Measurements from ENCODE around the gene MAGEA6.

Gene MAGEA6

DNA sequence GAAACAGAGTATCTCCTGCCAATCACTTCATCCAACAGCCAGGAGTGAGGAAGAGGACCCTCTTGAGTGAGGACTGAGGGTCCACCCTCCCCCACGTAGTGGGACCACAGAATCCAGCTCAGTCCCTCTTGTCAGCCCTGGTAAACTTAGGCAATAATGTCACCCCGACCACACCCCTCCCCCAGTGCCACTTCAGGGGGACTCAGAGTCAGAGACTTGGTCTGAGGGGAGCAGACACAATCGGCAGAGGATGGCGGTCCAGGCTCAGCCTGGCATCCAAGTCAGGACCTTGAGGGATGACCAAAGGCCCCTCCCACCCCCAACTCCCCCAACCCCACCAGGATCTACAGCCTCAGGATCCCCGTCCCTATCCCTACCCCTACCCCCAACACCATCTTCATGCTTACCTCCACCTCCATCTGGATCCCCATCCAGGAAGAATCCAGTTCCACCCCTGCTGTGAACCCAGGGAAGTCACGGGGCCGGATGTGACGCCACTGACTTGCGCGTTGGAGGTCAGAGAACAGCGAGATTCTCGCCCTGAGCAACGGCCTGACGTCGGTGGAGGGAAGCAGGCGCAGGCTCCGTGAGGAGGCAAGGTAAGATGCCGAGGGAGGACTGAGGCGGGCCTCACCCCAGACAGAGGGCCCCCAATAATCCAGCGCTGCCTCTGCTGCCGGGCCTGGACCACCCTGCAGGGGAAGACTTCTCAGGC, 36.1 kb downstream of the MAGEA6 start, which contains the start of the genes CSAG1 and MAGEA12:
CSAG1 (minus strand) TSS at position 461 of the 715 bp plus-strand sequence. CDS start 1,261 bp downstream, outside the sequence.
MAGEA12 (plus strand) TSS at position 497 of the 715 bp plus-strand sequence. CDS start 2,405 bp downstream, outside the sequence.
- no peak for DNase-seq

GRCh38 chrX:152725409-152725808, 44.1 kb downstream of the MAGEA6 start:
- no peak for DNase-seq
